Measurements from ENCODE around the gene HSP90AB1. TPM values are rescaled to one million over a fixed set of nuclear protein-coding genes. Genes with fewer than 3 reads are reported as not detected.

HSP90AB1 gene
- total and polyA plus RNA-seq, 9 of the 15 experiments (the other 6 are each of a cell fraction or from before 2014, with no cell fraction given) = 1,780 to 3,358 (median 2,262) TPM

DNA sequence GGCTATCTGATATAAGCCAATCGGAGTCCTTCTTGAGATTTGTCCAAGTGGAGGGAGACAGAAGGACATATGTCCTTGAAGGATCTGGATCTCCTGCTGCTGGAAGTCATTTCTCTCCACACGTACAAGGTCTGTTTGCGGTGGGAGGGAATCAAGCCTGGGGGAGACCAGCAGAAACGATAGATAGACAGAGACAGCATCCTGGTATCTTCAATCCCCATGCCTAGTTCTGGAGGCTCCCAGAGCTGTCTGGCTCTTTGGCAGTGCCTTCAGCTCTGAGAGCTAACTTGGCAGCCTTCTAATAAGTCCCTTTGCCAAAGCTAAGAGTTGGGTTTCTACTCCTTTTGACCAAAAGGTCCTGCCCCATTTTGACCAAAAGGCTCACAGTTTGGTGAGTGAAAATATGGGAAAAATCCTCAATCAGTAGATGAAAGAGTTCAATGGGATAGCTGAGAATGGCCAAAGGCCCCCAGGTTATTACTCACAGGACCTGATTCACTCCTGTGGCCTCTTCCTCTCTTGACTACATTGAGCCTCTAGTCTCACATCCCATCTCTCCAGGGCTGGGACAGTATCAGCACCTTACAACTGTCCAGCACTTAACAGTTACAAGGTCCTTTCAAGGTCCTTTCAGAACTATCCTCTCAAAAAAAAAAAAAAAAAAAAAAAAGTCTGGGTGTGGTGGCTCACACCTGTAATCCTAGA lies 45.9 kb downstream of the HSP90AB1 start:
- no peaks in the 10 kb centered on the region for H3K9me3 ChIP-seq (replicated peaks; ENCODE audit: control insufficient read depth, insufficient read depth, low read depth, low read length)
- FAIRE-seq (no peak), DNase-seq (ENCODE audit: extremely low read depth in 1 of 4, low spot score in 3 of 4) (no peak), ATAC-seq (no peak)
- in situ Hi-C loops (cut with MboI) = no loop called here
- no peaks in the 10 kb centered on the region for H3K79me2 ChIP-seq (ENCODE audit: control insufficient read depth, insufficient read depth, low read length)
- intact Hi-C loops (cut with micrococcal nuclease) = no loop called here
- H3K4me1 ChIP-seq (replicated peaks in 1 of 2; ENCODE audit: control insufficient read depth in 2 of 2, insufficient read depth in 2 of 2, low read length in 2 of 2) = peaks cover 0 to 11% of the 10 kb centered on the region in 2 experiments; a peak in 4 of 5 replicates
- H3K4me2 ChIP-seq (ENCODE audit: insufficient read depth, low read length) = no peak overlapping the region
- H4K20me1 ChIP-seq (replicated peaks; ENCODE audit: control insufficient read depth, insufficient read depth, low read length) = peaks cover 13% of the 10 kb centered on the region; the same call in 1 of the 2 replicates
- H2AFZ ChIP-seq (ENCODE audit: low read depth, low read length) = no peak overlapping the region
- no peak overlapping the region for H3K9ac ChIP-seq (ENCODE audit: insufficient read depth in 1 of 2, low read depth in 2 of 2, low read length in 2 of 2)
- 19% methylated on average over 4 of the region's 4 CpGs for WGBS (ENCODE audit: insufficient coverage, low coverage, missing lambda C conversion rate)
- no peaks in the 10 kb centered on the region for H3K9me1 ChIP-seq (ENCODE audit: control insufficient read depth, insufficient read depth, low read length)
- CTCF ChIA-PET (ENCODE audit: low intra/inter-chr PET ratio) = no interaction called here
- no peak overlapping the region for H3K4me3 ChIP-seq
- POLR2A ChIA-PET = interaction anchor here (0.6 to 8.7 kb wide), 15 partner anchors 9 to 849 kb away, joined by 3 to 116 read pairs (median 3); partner anchors contain the start of gene AARS2
- BruUV-seq (replicated peaks) = no TSS peak
- no peaks in the 10 kb centered on the region for H3K36me3 ChIP-seq (ENCODE audit: control insufficient read depth, insufficient read depth, low read length)
- H3K27me3 ChIP-seq (ENCODE audit: control insufficient read depth in 2 of 2, insufficient read depth in 2 of 2, low read length in 2 of 2) = peaks cover 60 to 76% of the 10 kb centered on the region in 2 experiments
- H3K27ac ChIP-seq (ENCODE audit: extremely low read depth, low read depth, low read length) = no peak overlapping the region
- TF ChIP-seq KLF16 (IDR thresholded peaks at IDR 0.05) (no peak), SMAD1 (IDR thresholded peaks at IDR 0.05; ENCODE audit: low read depth, low read length, partially characterized antibody) (no peak), ZC3H11A (IDR thresholded peaks at IDR 0.05; ENCODE audit: low read depth, low read length) (no peak), ZNF124 (CRISPR knock-in tag; IDR thresholded peaks at IDR 0.05) (no peak), MLLT1 (IDR thresholded peaks at IDR 0.05) (no peak), ZNF134 (CRISPR knock-in tag; conservative IDR thresholded peaks at IDR 0.05) (no peak), E2F8 (IDR thresholded peaks at IDR 0.05; ENCODE audit: low read depth, partially characterized antibody) (no peak), EHMT2 (IDR thresholded peaks at IDR 0.05) (no peak), STAT5A (IDR thresholded peaks at IDR 0.05; ENCODE audit: borderline replicate concordance, low read length) (no peak), NR4A1 (CRISPR knock-in tag; IDR thresholded peaks at IDR 0.05) (no peak), NR4A1 (tag; IDR thresholded peaks at IDR 0.05) (no peak), CBX5 (IDR thresholded peaks at IDR 0.05; ENCODE audit: borderline replicate concordance, low read depth) (no peak), ARID1B (IDR thresholded peaks at IDR 0.05) (no peak), RBM15 (IDR thresholded peaks at IDR 0.05; ENCODE audit: insufficient read depth, low read length) (no peak), ZNF551 (CRISPR knock-in tag; IDR thresholded peaks at IDR 0.05) (no peak)
- TF ChIP-seq, protein P1, sequence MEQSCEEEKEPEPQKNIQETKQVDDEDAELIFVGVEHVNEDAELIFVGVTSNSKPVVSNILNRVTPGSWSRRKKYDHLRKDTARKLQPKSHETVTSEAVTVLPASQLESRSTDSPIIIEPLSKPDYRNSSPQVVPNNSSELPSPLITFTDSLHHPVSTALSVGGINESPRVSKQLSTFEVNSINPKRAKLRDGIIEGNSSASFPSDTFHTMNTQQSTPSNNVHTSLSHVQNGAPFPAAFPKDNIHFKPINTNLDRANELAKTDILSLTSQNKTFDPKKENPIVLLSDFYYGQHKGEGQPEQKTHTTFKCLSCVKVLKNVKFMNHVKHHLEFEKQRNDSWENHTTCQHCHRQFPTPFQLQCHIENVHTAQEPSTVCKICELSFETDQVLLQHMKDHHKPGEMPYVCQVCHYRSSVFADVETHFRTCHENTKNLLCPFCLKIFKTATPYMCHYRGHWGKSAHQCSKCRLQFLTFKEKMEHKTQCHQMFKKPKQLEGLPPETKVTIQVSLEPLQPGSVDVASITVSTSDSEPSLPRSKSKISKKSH (CRISPR knock-in tag; IDR thresholded peaks at IDR 0.05) = no peak
- TF ChIP-seq, protein P2, sequence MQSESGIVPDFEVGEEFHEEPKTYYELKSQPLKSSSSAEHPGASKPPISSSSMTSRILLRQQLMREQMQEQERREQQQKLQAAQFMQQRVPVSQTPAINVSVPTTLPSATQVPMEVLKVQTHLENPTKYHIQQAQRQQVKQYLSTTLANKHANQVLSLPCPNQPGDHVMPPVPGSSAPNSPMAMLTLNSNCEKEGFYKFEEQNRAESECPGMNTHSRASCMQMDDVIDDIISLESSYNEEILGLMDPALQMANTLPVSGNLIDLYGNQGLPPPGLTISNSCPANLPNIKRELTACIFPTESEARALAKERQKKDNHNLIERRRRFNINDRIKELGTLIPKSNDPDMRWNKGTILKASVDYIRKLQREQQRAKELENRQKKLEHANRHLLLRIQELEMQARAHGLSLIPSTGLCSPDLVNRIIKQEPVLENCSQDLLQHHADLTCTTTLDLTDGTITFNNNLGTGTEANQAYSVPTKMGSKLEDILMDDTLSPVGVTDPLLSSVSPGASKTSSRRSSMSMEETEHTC (IDR thresholded peaks at IDR 0.05) = no peak

All from K562 (cell line).